Upper lobe of left lung (tissue), 6 donors: ENCODE results near the gene SYNDIG1L. TPM values are rescaled to one million over a fixed set of nuclear protein-coding genes. Genes with fewer than 3 reads are reported as not detected.

Experiments
- ATAC-seq, 2 donors: fragments of 200-7000 bp; cut with Tn5 transposase; one replicate each; pipeline ENCODE4 v1.9.1; 2022; ENCODE audit warnings: mild to moderate bottlenecking in 2 of 2, moderate library complexity in 2 of 2; ENCODE audit not compliant: low FRiP score in 2 of 2
- DNase-seq, 2 donors: peaks; one replicate each; pipeline ENCODE4 v3.0.0-alpha.2; 2019 to 2020
- H3K27ac ChIP-seq, 4 donors: fragments of 200-600 bp; sonication (generic); one replicate each; pipeline ENCODE4 v1.5.1; 2016 to 2019
- H3K27me3 ChIP-seq, 4 donors: fragments of 200-600 bp; sonication (generic); one replicate each; pipeline ENCODE4 v1.5.1; 2017 to 2019
- H3K36me3 ChIP-seq, 4 donors: fragments of 200-600 bp; sonication (generic); one replicate each; pipeline ENCODE4 v1.5.1; 2016 to 2019
- H3K4me1 ChIP-seq, 4 donors: fragments of 200-600 bp; sonication (generic); one replicate each; pipeline ENCODE4 v1.5.1; 2018 to 2019
- H3K4me3 ChIP-seq, 4 donors: fragments of 200-600 bp; sonication (generic); one replicate each; pipeline ENCODE4 v1.5.1; 2017 to 2019; ENCODE audit warnings: mild to moderate bottlenecking in 2 of 4, moderate library complexity in 1 of 4
- H3K9me3 ChIP-seq, 4 donors: fragments of 200-600 bp; sonication (generic); one replicate each; pipeline ENCODE4 v1.5.1; 2018 to 2019
- CTCF ChIP-seq, 6 experiments: fragments of 450-650 bp in 4 of 6; fragments of 200-600 bp in 2 of 6; sonication (generic) in 2 of 6; IDR thresholded peaks; one replicate each; pipeline ENCODE4 v1.5.1; 2016 to 2019; ENCODE audit warnings: antibody characterized with exemption in 6 of 6
- EP300 ChIP-seq, 4 donors: sonication (generic); formaldehyde crosslinking; IDR thresholded peaks; one replicate each; pipeline ENCODE4 v1.5.1; 2017; ENCODE audit warnings: antibody characterized with exemption in 4 of 4, control low read depth in 2 of 4
- POLR2A ChIP-seq, 4 donors: fragments of 450-650 bp; IDR thresholded peaks; one replicate each; pipeline ENCODE4 v1.5.1; 2016 to 2017; ENCODE audit warnings: antibody characterized with exemption in 4 of 4, mild to moderate bottlenecking in 2 of 4
- POLR2AphosphoS5 ChIP-seq, 2 donors: sonication (generic); formaldehyde crosslinking; IDR thresholded peaks; one replicate each; pipeline ENCODE4 v1.5.1; 2017; ENCODE audit warnings: antibody characterized with exemption in 2 of 2
- WGBS, 2 donors: methylation state at CpG; one replicate each; pipeline ENCODE4 v1.1.5; 2017 to 2018; 5-methylcytosine and 5-hydroxymethylcytosine counted together
- total RNA-seq, 6 donors: library from RNA; depleted of rRNA in 4 of 6; stranded (reverse); fragments of >200 nt in 4 of 6; gene quantifications; one replicate each; pipeline versions ENCODE4 v1.1.0 to v1.2.1, GENCODE V29; 2016 to 2021
- donor health status: DM: no; HTN: no; CAD: no; lungs with moderate emphysema.
- donor health status: DM: no; HTN: yes; CAD: no; lungs with severe emphysema.

SYNDIG1L gene
- total RNA-seq, 6 donors from 2014 or later, result 0.88 to 10.5 (median 2.8) TPM

DNA sequence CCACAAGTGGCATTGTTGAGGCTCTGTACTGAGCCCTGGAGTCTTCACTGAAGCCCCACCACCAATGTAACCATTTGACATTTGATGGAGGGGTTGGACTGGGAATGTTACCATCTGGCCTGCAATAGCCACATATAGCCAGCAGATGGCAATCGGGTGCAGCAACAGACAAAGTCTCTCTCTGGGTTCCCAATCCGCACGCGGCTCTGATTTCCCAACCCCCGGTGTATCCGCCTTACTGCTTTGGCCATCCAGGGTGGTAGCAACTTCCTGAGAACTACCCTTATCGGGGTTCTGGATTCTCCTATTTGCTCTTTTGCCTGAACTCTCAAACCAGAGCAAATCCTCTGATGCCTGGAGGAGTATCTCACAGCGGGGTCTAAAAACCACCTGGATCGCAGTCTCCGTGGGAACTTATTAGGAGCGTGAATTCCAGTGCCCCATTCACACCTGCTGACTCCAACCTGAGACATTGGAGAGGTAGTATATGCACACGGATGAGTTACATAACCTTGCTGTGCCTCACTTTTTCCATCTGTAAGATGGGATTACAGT, 63.6 kb downstream of the SYNDIG1L start:
- Histone ChIP-seq H3K4me3 (no peak overlapping the region), H3K36me3 (no peaks in the 10 kb centered on the region), H3K27ac (no peak overlapping the region), H3K4me1 (peaks cover 0 to 3% (median 2%) of the 10 kb centered on the region in 4 donors), H3K27me3 (no peaks in the 10 kb centered on the region), H3K9me3 (no peaks in the 10 kb centered on the region)
- no peak for TF ChIP-seq POLR2A (IDR thresholded peaks at IDR 0.05)
- peak; percentile 79 to 95 (median 92) for TF ChIP-seq CTCF (IDR thresholded peaks at IDR 0.05)
- whole genome bisulfite sequencing, 2 donors, result 30% methylated on average over 12 of the region's 12 CpGs
- ATAC-seq (peak; percentile 84 to 95), DNase-seq (peak in 1 of 2 donors; percentile 82)

- Histone ChIP-seq H3K27me3 (no peaks in the 10 kb centered on the region), H3K4me3 (no peak overlapping the region), H3K36me3 (no peaks in the 10 kb centered on the region), H3K27ac (no peak overlapping the region), H3K9me3 (no peaks in the 10 kb centered on the region), H3K4me1 (peaks cover 0 to 3% (median 2%) of the 10 kb centered on the region in 4 donors)
- 61% methylated on average over 3 of the region's 3 CpGs; no CpG with 5 or more reads in 1 of the 2 donors for WGBS, 2 donors
- peak in 1 of 2 donors; percentile 38 for DNase-seq
- ATAC-seq, result no peak
- TF ChIP-seq POLR2A (IDR thresholded peaks at IDR 0.05) (no peak), CTCF (IDR thresholded peaks at IDR 0.05) (no peak), EP300 (IDR thresholded peaks at IDR 0.05) (no peak), POLR2AphosphoS5 (IDR thresholded peaks at IDR 0.05) (no peak)
Observed at GRCh38 chr14:74360163-74360562, 65.8 kb downstream of the SYNDIG1L start.

DNA sequence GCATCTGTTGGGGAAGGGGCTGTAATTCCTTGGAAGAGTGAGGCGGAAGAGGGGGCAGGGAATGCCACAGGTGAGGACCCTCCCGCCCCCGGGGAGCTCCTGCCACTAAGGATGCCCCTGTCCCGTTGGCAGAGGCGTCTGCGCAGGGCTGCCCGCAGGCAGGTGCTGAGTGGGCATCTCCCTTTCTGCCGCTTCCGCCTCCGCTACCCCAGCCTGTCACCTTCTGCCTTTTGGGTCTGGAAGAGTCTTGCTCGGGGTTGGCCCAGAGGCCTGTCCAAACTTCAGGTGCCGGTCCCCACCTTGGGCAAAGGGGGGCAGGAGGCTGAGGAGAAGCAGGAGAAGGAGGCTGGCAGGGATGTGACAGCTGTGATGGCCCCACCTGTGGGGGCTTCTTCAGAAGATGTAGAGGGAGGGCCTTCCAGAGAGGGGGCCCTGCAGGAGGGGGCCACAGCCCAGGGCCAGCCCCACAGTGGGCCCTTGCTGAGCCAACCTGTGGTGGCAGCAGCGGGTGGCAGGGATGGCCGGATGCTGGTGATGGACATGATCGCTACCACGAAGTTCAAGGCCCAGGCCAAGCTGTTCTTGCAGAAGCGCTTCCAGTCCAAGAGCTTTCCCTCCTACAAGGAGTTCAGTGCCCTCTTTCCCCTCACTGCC, 67.7 kb downstream of the SYNDIG1L start:
- no peak overlapping the region for H3K4me3 ChIP-seq
- H3K9me3 ChIP-seq, result no peaks in the 10 kb centered on the region
- H3K27ac ChIP-seq, result no peak overlapping the region
- peaks cover 0 to 3% (median 2%) of the 10 kb centered on the region in 4 donors for H3K4me1 ChIP-seq
- no peaks in the 10 kb centered on the region for H3K27me3 ChIP-seq
- peak in 1 of 2 donors; percentile 66 for DNase-seq
- no peak for TF ChIP-seq CTCF (IDR thresholded peaks at IDR 0.05)
- TF ChIP-seq EP300 (IDR thresholded peaks at IDR 0.05), result no peak
- TF ChIP-seq POLR2A (IDR thresholded peaks at IDR 0.05), result no peak
- no peak for TF ChIP-seq POLR2AphosphoS5 (IDR thresholded peaks at IDR 0.05)
- no peak for ATAC-seq
- H3K36me3 ChIP-seq, result no peaks in the 10 kb centered on the region
- 92 to 95% methylated on average over 6 to 17 of the region's 17 CpGs for WGBS, 2 donors

- peaks cover 0 to 3% (median 1%) of the 10 kb centered on the region in 4 donors for H3K4me1 ChIP-seq
- H3K4me3 ChIP-seq, result no peak overlapping the region
- H3K27me3 ChIP-seq, result no peaks in the 10 kb centered on the region
- H3K36me3 ChIP-seq, result no peaks in the 10 kb centered on the region
- H3K9me3 ChIP-seq, result no peaks in the 10 kb centered on the region
- ATAC-seq (no peak), DNase-seq (peak in 1 of 2 donors; percentile 69)
- TF ChIP-seq POLR2A (IDR thresholded peaks at IDR 0.05), result no peak
- WGBS, 2 donors, result 91 to 92% methylated on average over 12 to 19 of the region's 19 CpGs
- H3K27ac ChIP-seq, result no peak overlapping the region
Observed at GRCh38 chr14:74357585-74357984, 68.4 kb downstream of the SYNDIG1L start.

DNA sequence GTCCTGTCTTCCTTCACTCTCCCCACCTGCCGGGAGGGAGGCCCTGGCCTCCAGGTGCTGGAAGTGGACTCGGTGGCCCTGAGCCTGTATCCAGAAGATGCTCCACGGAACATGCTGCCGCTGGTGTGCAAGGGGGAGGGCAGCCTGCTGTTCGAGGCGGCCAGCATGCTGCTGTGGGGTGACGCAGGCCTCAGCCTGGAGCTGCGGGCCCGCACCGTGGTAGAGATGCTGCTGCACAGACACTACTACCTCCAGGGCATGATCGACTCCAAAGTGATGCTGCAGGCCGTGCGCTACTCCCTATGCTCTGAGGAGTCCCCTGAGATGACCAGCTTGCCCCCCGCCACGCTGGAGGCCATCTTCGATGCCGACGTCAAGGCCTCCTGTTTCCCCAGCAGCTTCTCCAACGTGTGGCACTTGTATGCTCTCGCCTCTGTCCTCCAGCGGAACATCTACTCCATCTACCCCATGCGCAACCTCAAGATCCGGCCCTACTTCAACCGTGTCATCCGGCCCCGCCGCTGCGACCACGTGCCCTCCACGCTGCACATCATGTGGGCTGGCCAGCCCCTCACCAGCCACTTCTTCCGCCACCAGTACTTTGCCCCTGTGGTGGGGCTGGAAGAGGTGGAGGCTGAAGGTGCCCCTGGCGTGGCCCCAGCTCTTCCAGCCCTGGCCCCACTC, 69.0 kb downstream of the SYNDIG1L start:
- TF ChIP-seq POLR2A (IDR thresholded peaks at IDR 0.05) (no peak), EP300 (IDR thresholded peaks at IDR 0.05) (no peak), CTCF (IDR thresholded peaks at IDR 0.05) (no peak), POLR2AphosphoS5 (IDR thresholded peaks at IDR 0.05) (no peak)
- H3K27ac ChIP-seq, result no peak overlapping the region
- H3K36me3 ChIP-seq, result no peaks in the 10 kb centered on the region
- H3K4me1 ChIP-seq, result no peaks in the 10 kb centered on the region
- WGBS, 2 donors, result 95 to 96% methylated on average over 21 to 32 of the region's 32 CpGs
- peak in 1 of 2 donors; percentile 76 for DNase-seq
- H3K4me3 ChIP-seq, result no peak overlapping the region
- no peaks in the 10 kb centered on the region for H3K27me3 ChIP-seq
- no peaks in the 10 kb centered on the region for H3K9me3 ChIP-seq
- no peak for ATAC-seq
